Endothelial cell of umbilical vein (primary cell): ENCODE measurements around the gene ANKRD50.

ENCODE experiments used
- EZH2 ChIP-seq: IDR thresholded peaks from 2 replicates; pipeline ENCODE4 v1.6.1; 2012; ENCODE audit warnings: borderline replicate concordance, low read depth, mild to moderate bottlenecking, moderate library complexity, low read length, inconsistent platforms; ENCODE audit not compliant: severe bottlenecking
- GATA2 ChIP-seq: IDR thresholded peaks from 2 replicates; pipeline ENCODE4 v1.7.0; 2011; ENCODE audit warnings: low read depth, mild to moderate bottlenecking, moderate library complexity, mixed read lengths, low read length; ENCODE audit not compliant: insufficient read length, insufficient read depth
- POLR2A ChIP-seq: IDR thresholded peaks from 2 replicates; pipeline ENCODE4 v1.6.1; 2012; ENCODE audit warnings: low read depth, mild to moderate bottlenecking, control low read depth, low read length
- POLR2AphosphoS5 ChIP-seq: IDR thresholded peaks from 2 replicates; pipeline ENCODE4 v1.6.1; 2012; ENCODE audit warnings: low read depth, mild to moderate bottlenecking, control low read depth, low read length, moderate library complexity; ENCODE audit not compliant: insufficient read depth
- TF ChIP-seq, protein P1 (sequence below), 2 donors: IDR thresholded peaks; 1 replicate in 1 of 2; 2 replicates in 1 of 2; pipeline ENCODE4 v1.5.1; 2011; ENCODE audit warnings: low read length in 2 of 2, mild to moderate bottlenecking in 2 of 2, moderate library complexity in 2 of 2, control low read depth in 1 of 2, inconsistent platforms in 1 of 2, low read depth in 1 of 2; ENCODE audit not compliant: insufficient read depth in 1 of 2; ENCODE audit errors: extremely low read depth in 1 of 2
- TF ChIP-seq, protein P2 (sequence below): IDR thresholded peaks from 2 replicates; pipeline ENCODE4 v1.6.1; 2011; ENCODE audit not compliant: insufficient read depth, insufficient read length

DNA sequence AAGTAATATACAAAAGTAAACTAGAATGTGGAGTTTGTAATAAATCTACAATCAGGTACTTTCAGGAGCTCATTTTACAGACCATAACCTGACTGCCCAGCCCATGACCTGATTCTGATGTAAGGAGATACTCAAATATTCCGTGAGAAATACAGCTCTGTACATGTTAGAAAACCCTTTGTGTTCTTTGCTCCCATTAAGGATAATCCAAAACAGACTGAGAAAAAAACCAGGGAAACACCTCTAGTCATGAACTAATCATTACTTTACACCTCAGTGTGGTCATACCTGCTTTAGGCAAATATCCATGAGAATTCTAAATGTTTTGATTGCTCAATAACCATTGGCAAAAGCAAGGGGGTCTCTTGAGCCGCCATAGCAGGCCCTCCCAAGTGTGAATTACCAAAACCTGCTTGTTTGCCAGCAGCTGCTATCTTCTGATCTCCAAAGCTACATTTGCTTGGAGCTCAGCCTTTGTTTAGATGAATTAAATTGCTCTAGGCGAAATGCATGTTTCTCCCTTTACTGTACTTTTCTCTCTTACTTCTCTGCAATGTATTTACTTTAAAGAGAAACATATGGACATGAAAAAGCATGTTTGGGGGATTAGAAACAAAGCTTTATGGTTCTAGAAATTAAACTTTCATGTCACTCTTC is 79.1 kb downstream of the ANKRD50 start:
- TF ChIP-seq POLR2A (no peak), POLR2AphosphoS5 (no peak), EZH2 (no peak), GATA2 (no peak)
- TF ChIP-seq, protein P1, sequence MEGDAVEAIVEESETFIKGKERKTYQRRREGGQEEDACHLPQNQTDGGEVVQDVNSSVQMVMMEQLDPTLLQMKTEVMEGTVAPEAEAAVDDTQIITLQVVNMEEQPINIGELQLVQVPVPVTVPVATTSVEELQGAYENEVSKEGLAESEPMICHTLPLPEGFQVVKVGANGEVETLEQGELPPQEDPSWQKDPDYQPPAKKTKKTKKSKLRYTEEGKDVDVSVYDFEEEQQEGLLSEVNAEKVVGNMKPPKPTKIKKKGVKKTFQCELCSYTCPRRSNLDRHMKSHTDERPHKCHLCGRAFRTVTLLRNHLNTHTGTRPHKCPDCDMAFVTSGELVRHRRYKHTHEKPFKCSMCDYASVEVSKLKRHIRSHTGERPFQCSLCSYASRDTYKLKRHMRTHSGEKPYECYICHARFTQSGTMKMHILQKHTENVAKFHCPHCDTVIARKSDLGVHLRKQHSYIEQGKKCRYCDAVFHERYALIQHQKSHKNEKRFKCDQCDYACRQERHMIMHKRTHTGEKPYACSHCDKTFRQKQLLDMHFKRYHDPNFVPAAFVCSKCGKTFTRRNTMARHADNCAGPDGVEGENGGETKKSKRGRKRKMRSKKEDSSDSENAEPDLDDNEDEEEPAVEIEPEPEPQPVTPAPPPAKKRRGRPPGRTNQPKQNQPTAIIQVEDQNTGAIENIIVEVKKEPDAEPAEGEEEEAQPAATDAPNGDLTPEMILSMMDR (IDR thresholded peaks at IDR 0.05; ENCODE audit: extremely low read depth in 1 of 2, insufficient read depth in 1 of 2, low read depth in 1 of 2, low read length in 2 of 2) = no peak
- TF ChIP-seq, protein P2, sequence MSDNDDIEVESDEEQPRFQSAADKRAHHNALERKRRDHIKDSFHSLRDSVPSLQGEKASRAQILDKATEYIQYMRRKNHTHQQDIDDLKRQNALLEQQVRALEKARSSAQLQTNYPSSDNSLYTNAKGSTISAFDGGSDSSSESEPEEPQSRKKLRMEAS = no peak
